IPS-11a (cell line): Measurements from ENCODE around the gene DDX28.
"Not testable (repeated sequence)": the region's sequence is repeated elsewhere in the genome, so short reads cannot be mapped to it uniquely, and the experiment has no call there.

ENCODE experiments used
- H3K4me3 ChIP-seq: one replicate; pipeline ENCODE4 v1.5.1; 2013; ENCODE audit warnings: low read depth, low read length, control low read depth

Gene DDX28

DNA sequence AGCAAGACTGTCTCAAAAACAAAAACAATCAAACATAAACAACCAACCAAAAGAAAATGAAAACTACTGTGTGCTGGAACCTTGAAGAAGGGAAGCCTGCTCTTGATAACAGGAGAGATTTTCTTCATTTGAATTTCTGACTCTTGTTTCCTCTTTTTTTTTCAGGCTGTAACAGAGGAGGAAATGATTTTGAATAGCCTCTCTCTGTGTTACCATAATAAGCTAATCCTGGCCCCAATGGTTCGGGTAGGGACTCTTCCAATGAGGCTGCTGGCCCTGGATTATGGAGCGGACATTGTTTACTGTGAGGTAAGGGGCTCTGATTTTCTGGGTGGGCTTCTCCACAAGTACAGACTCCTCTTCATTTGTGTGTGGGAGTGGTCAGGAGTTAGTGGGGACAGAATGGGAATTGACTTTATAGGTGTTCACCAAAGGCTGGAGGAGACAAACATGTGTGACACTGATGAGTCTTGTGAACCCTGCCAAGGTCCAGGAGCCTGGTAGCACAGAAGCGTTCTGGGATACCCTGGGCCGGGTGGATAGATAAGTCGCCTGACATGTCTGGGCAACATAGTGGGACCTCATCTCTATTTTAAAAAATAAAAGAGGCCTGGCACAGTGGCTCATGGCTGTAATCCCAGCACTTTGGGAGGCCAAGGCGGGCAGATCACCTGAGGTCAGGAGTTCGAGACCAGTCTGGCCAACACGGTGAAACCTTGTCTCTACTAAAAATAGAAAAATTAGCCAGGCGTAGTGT is 15.0 kb upstream of the DDX28 start:
- no peak overlapping the region for H3K4me3 ChIP-seq

DNA sequence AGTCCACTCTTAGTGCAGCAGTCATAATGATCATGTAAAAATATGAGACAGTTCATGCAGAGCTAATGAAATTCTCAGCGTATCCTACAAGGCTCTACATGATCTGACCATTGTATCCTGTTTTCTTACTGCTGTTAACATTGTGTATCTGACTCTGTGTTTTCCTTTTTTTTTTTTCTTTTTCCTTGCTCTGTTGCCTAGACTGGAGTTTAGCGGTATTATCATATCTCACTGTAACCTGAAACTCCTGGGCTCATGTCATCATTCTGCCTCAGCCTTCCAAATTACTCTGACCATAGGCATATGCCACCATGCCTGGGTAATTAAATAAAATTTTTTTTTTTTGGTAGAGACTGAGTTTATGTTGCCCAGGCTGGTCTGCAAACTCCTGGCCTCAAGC is 12.2 kb upstream of the DDX28 start:
- H3K4me3 ChIP-seq, result no peak overlapping the region

DNA sequence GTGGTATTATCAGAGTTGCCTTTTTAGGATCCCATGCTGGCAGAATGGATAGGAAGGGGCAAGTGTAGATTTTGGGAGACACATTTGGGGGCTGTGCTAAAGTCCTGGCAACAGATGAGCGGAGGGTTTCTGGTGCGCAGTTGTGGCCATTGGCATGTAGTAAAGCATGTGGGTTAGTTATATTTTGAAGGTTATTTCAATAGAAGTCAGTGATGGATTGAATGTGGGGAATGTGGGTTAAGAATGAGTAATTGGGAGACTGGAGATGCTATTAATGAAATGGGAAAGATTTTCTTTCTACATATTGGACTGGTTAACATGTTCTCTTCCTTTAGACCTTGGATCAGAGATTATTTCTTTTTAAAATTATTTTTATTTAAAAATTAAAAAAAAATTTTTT is 10.1 kb upstream of the DDX28 start:
- H3K4me3 ChIP-seq, result no peak overlapping the region

DNA sequence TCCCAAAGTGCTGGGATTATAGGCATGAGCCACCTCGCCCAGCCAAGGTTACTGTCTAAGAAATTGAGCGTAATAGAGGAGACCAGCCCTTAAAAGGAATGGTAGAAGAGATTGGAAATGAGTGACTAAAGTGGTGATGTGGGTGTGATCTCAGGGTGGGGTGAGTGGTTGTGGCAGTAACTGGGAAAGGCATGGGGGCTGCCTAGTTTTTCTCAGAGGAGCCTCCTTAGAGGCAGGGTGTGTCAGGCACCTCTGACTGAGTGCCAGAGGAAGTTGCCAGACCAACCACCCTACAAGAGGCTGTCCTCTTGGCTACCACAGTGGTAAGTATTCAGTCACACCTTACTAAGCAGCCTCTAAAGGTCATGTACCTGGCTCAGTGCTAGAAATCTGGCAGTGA is 8.9 kb upstream of the DDX28 start:
- H3K4me3 ChIP-seq, result no peak overlapping the region

DNA sequence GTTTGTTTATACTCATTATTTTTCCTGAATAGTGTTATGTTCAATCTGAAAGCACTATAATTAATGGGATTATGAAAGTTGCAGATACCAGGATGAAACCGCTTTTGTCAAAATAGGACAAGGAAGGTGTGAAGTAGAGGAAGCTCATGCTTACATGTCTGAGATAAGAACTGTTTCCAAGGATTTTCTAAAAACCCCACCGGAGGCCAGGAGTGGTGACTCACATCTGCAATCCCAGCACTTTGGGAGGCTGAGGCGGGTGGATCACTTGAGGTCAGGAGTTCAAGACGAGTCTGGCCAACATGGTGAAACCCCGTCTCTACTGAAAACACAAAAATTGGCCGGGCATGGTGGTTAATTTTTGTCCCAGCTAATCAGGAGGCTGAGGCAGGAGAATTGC is 7.1 kb upstream of the DDX28 start:
- H3K4me3 ChIP-seq, result not testable (repeated sequence)

DNA sequence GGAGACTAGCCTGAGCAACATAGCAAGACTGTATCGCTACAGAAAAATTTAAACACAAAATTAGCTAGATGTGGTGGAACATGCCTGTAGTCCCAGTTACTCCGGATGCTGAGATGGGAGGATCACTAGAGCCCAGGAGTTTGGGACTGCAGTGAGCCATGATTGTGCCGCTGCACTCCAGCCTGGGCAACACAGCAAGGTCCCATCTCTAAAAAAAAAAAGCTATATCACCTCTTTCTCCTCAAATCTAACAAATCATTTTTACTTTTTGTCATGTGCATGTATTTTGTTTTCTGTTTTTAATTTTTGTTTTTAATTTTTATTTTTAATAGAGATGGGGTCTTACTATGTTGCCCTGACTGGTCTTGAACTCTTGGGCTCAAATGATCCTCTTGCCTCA is 6.0 kb upstream of the DDX28 start:
- H3K4me3 ChIP-seq, result no peak overlapping the region

DNA sequence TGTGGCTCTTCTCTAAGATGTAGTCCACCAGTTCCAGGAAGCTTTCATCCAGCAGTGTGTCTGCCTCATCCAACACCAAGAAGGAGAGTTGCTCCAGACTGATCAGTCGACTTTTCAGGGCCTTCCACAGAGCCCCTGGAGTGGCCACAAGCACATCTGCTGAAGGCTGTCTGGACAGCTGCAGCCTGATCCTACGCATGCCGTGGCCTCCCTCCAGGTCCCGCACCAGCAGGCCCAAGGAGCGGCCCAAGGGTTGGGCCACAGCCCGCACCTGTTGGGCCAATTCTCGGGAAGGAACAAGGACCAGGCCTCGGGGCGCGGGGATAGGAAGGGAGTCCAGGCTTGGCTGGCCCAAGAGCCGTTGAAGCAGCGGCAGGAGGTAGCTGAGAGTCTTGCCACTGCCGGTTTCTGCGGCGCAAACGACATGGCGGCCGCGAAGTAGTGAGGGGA is 729 bp downstream of the DDX28 start:
- H3K4me3 ChIP-seq, result peak overlapping the region; percentile 97

DNA sequence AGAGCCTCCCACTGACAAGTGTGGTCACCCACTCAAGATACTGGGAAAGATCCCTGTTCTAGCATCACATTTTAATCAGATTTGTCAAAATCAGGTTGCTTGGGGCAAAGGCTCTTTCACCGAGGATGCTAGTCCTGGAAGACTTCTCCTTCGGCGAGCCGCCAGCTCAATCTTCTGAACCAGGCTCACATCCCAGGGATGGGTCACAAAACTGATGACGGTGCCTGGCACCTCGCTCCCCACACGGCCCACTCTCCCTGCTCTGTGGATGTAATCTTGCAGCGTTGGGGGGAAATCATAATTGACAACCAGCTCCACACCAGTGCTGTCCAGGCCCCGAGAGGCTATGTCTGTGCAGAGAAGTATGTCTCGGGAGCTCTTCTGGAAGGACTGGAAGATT is 1.5 kb downstream of the DDX28 start:
- no peak overlapping the region for H3K4me3 ChIP-seq

DNA sequence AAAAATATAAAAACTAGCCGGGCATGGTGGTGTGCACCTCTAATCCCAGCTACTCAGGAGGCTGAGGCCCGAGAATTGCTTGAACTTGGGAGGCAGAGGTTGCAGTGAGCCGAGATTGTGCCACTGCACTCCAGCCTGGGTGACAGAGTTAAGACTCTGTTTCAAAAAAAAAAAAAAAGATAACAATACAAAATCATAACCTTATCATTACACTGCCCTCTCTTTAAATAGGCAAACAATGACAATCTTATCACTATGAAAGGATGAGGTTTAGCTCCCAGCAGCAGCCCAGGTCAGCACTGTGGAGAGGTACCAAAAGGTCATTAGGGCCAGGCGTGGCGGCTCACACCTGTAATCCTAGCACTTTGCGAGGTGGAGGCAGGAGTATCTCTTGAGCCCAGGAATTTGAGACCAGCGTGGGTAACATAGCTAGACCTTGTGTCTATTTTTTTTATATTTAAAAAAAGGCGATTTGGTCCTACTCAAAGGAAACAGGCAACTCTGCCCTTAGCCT is 3.8 kb downstream of the DDX28 start:
- no peak overlapping the region for H3K4me3 ChIP-seq

DNA sequence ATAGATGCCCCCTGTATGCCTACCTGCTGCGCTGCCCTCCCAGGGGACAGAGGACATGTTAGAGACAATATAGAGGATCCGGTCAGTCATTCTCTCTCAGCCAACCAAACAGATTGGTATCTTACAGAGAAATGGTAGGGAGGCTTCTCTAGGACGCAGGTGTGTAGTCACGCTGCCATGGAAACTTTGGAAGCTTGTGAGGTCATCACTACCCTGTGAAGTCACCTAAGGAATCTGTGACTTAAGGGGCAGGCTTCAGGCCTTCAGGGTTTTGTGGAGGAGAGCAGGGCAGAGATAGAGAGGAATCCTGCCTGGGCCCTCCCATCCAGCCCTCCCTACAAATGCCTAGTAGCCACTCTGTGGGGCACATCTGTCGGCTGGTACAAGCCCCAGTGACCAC is 7.4 kb downstream of the DDX28 start, which contains the start of gene DPEP2NB:
Gene DPEP2NB, minus strand, starts transcription at position 231 of the 400 bp plus-strand sequence. Its CDS starts 141 bp downstream, at position 90.
- no peak within 1 kb of the TSS for H3K4me3 ChIP-seq

DNA sequence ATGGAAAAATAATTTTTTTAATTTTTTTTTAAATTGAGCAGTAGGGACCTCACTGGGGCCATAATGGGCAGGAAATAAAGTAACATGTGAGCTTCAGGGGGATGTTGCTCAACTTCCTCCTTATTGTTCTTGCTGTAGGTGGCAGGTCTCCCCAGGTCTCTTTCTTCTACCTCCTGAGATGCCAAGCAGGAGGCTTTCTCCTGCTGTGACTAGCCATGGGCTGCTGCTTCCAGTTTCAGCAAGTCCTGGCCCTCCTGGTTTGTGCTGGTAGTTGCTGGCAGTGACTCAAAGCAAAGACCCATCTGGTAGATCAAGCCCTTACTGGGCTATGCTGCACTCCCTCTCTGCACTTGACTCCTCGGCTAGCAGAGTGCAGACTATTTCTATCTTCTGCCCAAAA is 9.6 kb downstream of the DDX28 start:
- H3K4me3 ChIP-seq, result no peak overlapping the region

DNA sequence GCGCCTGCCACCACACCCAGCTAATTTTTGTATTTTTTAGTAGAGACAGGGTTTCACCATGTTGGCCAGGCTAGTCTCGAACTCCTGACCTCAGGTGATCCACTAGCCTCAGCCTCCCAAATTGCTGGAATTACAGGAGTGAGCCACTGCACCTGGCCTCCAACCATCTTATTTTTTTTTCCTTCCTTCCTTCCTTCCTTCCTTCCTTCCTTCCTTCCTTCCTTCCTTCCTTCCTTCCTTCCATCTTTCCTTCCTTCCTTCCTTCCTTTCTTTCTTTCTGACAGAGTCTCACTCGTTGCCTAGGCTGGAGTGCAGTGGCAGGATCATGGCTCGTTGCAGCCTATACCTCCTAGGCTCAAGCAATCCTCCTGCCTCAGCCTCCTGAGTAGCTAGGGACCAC is 13.2 kb downstream of the DDX28 start:
- H3K4me3 ChIP-seq, result not testable (repeated sequence)

DNA sequence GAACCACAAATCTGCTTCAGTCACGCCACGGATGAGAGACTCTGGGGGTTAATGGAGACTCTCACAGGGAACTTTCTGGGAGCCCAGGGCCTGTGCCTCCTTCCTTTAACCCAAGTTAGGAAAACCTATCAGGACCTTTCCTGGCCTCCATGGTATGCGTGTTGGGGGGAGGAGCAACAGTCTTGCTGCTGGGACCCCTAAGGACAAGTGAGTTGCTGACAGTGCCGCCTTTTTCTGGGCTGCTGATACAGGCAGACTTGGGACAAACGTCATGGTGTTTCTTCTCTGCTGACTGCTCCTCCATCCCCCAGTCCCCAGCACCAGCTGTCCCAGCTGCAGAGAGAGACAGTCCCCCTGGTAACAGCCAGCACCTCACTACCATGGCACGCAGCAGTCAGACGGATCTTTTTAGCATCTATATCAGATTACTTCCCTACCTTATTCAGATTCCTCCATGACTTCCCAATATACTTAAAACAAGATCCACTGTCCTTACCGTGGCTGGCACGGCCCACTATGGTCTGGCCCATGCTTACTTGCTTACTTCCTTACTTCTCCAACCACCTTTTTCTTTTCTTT is 13.8 kb downstream of the DDX28 start:
- H3K4me3 ChIP-seq, result no peak overlapping the region

DNA sequence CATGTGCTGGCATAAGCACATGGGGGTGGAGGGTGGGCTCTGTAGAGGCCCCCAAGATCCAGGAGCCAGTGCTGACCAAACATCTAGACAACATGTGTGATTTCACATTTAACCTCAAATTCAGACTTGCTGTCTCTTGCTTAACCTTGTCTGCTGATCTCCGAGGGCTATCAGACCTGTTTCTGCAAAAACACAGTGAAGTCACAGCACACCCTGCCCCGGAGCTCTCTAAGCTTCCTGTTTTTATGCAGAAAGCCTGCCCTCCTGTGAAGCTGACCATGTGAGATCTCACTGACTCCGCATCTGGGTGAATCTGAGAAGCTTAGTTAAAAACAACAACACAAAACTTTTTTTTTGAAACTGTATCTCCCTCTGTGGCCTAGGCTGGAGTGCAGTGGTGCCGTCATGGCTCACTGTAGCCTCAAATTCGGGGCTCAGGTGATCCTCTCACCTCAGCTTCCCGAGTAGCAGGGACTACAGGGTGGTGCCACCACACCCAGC is 17.2 kb downstream of the DDX28 start:
- H3K4me3 ChIP-seq, result no peak overlapping the region

DNA sequence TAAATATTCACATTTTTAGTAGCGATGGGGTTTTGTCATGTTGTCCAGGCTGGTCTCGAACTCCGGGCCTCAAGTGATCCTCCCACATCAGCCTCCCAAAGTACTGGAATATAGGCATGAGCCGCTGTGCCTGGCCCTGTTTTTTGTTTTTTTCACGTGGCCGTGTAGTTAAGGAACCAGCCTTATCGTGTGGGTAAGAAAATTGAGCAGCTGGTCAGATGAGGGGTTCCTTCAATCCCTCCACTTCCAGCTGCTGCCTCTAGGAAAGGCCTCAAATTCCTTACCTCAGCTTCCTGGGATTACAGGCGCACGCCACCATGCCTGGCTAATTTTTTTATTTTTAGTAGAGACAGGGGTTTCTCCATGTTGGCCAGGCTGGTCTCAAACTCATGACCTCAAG is 17.8 kb downstream of the DDX28 start:
- no peak overlapping the region for H3K4me3 ChIP-seq

DNA sequence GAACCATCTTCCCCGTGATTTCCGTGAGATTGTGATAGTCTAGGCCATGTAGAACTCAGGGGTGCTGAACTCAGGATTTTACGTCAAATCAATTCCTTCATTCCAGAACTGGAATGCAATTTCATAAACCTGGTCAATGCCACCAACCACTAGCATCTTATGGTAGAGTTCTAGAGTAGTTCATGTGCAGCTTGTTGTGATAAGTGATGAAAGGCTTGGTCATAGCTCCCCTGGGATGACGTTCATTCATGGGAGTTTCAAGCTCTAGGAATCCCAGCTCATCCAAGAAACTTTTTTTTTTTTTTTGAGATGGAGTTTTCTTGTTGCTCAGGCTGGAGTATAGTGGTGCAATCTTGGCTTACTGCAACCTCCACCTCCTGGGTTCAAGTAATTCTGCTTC is 20.0 kb downstream of the DDX28 start:
- no peak overlapping the region for H3K4me3 ChIP-seq

DNA sequence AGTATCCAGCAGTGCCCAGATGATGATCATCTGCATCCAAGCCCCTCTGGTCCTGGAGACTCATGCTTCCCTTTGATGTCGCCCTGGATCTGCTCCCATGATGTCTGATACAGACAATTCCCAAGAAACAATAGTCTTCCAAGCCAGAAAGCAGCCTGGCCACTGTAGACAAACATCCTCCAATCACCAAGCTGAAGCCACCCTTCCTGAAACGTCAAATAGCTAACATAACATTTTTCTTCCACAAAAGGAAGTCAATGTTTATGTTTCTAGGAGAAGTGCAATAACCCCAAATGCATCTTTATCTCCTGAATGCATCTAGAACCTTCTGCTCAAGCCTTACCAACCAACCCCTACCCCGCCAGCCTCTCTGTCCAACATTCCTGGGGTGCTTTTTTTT is 22.6 kb downstream of the DDX28 start:
- H3K4me3 ChIP-seq, result no peak overlapping the region

DNA sequence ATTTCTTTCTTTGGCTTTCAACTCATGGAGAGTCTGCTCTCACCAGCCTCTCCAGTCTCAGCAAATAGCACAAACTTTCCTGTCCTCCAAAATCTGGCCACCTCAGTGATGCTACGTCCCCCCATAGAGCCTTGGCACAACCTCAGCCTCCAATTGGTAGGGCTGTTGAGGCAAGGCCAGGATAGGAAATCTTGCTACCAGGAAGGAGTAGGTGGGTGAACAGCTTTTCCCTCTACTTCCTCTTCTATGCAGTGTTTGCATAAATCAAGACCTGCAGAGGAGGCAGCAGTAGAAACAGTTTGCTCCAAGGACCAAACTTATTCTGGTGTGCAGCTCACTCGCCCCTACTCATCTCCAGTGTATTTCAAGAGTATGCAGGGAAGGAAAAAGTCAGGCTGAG is 23.0 kb downstream of the DDX28 start:
- no peak overlapping the region for H3K4me3 ChIP-seq

DNA sequence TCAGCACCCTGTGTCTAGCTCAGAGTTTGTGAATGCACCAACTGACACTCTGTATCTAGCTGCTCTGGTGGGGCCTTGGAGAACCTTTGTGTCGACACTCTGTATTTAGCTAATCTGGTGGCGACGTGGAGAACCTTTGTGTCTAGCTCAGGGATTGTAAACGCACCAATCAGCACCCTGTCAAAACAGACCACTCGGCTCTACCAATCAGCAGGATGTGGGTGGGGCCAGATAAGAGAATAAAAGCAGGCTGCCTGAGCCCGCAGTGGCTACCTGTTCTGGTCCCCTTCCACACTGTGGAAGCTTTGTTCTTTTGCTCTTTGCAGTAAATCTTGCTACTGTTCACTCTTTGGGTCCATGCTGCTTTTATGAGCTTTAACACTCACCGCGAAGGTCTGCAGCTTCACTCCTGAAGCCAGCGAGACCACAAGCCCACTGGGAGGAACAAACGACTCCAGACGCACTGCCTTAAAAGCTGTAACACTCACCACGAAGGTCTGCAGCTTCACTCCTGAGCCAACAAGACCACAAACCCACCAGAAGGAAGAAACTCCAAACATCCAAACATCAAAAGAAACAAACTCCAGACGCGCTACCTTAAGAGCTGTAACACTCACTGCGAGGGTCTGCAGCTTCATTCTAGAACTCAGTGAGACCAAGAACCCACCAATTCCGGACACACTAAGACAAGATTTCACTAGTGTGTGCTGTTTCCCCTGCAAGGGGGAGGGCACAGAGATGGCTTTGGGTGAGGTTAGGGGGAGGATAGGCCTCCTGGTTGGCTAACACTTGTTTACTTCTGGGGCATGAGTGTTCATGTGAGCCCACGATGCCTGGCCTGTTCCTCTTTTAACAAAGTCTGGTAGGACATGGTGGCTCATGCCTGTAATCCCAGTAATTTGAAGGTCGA is 24.0 kb downstream of the DDX28 start, which contains the start of gene DPEP2:
Gene DPEP2, minus strand, starts transcription at position 706 of the 910 bp plus-strand sequence. CDS start 6,272 bp downstream, outside the sequence.
- H3K4me3 ChIP-seq, result not testable (repeated sequence)

DNA sequence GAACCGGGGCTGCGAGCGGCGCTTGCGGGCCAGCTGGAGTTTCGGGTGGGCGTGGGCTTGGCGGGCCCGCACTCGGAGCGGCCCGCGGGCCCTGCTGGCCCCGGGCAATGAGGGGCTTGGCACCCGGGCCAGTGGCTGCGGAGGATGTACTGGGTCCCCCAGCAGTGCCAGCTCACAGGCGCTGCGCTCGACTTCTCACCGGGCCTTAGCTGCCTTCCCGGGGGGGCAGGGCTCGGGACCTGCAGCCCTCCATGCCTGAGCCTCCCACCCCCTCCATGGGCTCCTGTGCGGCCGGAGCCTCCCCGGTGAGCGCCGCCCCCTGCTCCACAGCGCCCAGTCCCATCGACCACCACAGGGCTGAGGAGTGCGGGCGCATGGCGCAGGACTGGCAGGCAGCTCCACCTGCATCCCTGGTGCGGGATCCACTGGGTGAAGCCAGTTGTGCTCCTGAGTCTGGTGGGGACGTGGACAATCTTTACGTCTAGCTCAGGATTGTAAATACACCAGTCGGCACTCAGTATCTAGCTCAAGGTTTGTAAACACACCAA is 24.7 kb downstream of the DDX28 start:
- not testable (repeated sequence) for H3K4me3 ChIP-seq

DNA sequence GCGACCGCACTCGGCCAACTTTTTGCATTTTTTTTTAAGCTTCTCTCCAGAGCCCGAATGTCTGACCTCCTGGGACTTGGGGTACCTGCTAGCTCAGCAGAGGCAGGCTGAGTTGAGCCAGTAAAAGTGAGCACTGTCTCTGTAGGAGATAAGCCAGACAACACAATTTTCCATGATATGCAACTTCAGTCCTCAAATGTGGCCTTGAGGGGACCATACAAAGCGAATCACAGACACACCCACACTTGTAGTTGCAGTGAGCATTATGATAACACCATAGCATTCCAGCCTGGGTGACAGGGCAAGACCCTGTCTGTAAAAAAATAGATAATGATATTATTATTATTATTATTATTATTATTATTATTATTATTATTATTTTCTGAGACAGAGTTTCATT is 26.4 kb downstream of the DDX28 start:
- H3K4me3 ChIP-seq, result no peak overlapping the region
